Thyroid gland (tissue), 4 donors: ENCODE measurements around the gene GABPA. TPM values are rescaled to one million over a fixed set of nuclear protein-coding genes. Genes with fewer than 3 reads are reported as not detected.

Experiments used
- DNase-seq, 2 donors: peaks; one replicate each; pipeline ENCODE4 v3.0.0-alpha.2; 2019
- H3K27ac ChIP-seq, 3 donors: fragments of 200-600 bp; sonication (generic); 1 replicate in 2 of 3; 2 replicates in 1 of 3; pipeline ENCODE4 v1.5.1; 2016 to 2019; ENCODE audit warnings: mild to moderate bottlenecking in 1 of 3, moderate library complexity in 1 of 3
- H3K27me3 ChIP-seq: fragments of 200-600 bp; sonication (generic); one replicate; pipeline ENCODE4 v1.5.1; 2019
- H3K36me3 ChIP-seq, 2 donors: fragments of 200-600 bp; sonication (generic); one replicate each; pipeline ENCODE4 v1.5.1; 2016 to 2019
- H3K4me1 ChIP-seq, 2 donors: fragments of 200-600 bp; sonication (generic); one replicate each; pipeline ENCODE4 v1.5.1; 2017 to 2019
- H3K4me3 ChIP-seq, 3 donors: fragments of 200-600 bp; sonication (generic); replicated peaks in 1 of 3; 1 replicate in 2 of 3; 2 replicates in 1 of 3; pipeline ENCODE4 v1.5.1; 2016; ENCODE audit warnings: mild to moderate bottlenecking in 1 of 3
- H3K9me3 ChIP-seq: fragments of 200-600 bp; sonication (generic); one replicate; pipeline ENCODE4 v1.5.1; 2017
- CTCF ChIP-seq, 6 experiments: fragments of 200-600 bp in 3 of 6; fragments of 450-650 bp in 3 of 6; sonication (generic) in 3 of 6; IDR thresholded peaks; one replicate each; pipeline ENCODE4 v1.5.1; 2016 to 2019; ENCODE audit warnings: antibody characterized with exemption in 6 of 6, mild to moderate bottlenecking in 2 of 6, inconsistent platforms in 1 of 6, moderate library complexity in 1 of 6
- POLR2A ChIP-seq, 2 donors: fragments of 450-650 bp; IDR thresholded peaks; one replicate each; pipeline ENCODE4 v1.6.1; 2017; ENCODE audit warnings: antibody characterized with exemption in 2 of 2, mild to moderate bottlenecking in 2 of 2, moderate library complexity in 1 of 2
- WGBS, 2 donors: methylation state at CpG; one replicate each; pipeline ENCODE4 v1.1.5; 2017; 5-methylcytosine and 5-hydroxymethylcytosine counted together
- intact Hi-C: fragments of 100-400 bp; cut with DNase I; formaldehyde crosslinking; loops from one replicate; pipeline ENCODE4 v1.15.1; 2023
- total RNA-seq, 4 donors: library from RNA; depleted of rRNA; stranded (reverse); fragments of >200 nt; gene quantifications; one replicate each; pipeline ENCODE4 v1.2.3, GENCODE V29; 2016

GABPA gene
- total RNA-seq, 4 donors from 2014 or later, result 37.3 to 39.8 (median 38.4) TPM

DNA sequence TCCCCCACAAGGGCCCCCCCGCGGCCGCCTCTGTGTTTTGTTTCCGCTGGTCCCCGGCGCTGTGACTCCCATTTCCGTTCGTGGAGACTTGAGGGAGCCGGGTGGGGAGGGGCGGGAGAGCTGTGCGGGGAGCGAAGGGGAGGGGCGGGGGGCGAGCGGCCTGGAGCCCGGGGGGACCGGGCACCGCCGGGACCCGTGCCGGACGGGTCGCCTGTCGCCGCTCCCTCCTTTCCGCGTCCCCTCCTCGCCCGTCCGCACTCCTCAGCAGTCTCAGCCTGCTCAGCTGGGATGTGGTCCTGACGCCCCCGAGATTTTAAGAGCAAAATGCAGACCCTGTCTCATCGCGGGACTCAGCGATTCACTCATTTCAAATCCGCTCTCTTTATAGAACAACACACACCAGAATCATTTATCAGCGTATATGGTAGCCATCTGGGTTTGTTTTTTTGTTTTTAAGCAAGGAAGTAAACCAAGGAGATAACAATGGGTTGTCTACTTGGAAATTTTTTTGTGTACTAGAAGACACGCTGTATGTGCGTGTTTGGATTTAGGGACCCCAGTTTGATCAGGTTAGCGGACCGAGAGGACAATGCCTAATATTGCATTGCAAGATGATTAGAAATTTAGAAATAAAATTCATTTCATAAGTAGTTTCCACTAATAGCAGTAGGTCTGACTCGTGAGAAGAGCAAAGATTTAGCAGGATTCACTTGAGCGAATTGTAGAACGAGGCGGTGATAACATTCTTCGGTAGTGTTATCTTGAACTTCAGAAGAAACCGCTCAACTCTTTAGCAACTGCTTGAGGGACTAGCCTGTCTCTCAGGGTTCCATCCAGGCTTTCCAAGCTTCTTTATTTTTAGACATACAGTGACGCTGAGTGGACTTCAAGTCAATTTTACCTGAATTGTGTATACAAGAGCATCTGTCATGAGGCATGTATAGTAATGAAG lies 1.1 kb downstream of the GABPA start:
- Histone ChIP-seq H3K9me3 (no peaks in the 10 kb centered on the region), H3K27ac (peak overlapping the region; percentile 93 to 99 (median 98)), H3K36me3 (no peaks in the 10 kb centered on the region), H3K27me3 (no peaks in the 10 kb centered on the region), H3K4me1 (peaks cover 14 to 25% of the 10 kb centered on the region in 2 donors), H3K4me3 (peak overlapping the region; percentile 57 to 93 (median 90))
- peak; percentile 88 to 89 for DNase-seq
- 1 to 2% methylated on average over 25 to 29 of the region's 48 CpGs for WGBS, 2 donors
- TF ChIP-seq CTCF (IDR thresholded peaks at IDR 0.05) (no peak), POLR2A (IDR thresholded peaks at IDR 0.05) (no peak)
- intact Hi-C loops, result no loop called here

DNA sequence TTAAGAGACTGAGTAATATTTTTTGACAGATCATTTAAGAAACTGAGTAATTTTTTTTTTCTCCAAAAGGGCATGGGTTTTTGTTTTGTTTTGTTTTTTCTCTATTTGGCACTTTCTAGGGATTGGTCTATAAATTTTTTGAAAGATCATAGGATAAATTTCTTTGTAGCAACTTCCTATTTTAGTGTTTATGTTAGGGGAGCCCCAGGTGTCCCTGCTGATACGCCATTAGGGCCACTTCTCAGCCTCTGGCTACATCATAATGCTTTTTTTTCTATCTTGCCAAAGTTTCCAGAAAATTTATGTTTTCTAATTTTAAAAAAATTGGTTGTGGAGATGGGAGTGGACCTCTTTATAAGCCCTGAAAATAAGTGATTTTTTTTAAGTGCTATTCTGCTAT lies 2.6 kb downstream of the GABPA start:
- DNase-seq, result no peak
- Histone ChIP-seq H3K9me3 (no peaks in the 10 kb centered on the region), H3K27ac (no peak overlapping the region), H3K36me3 (no peaks in the 10 kb centered on the region), H3K4me3 (no peak overlapping the region), H3K4me1 (peaks cover 12 to 17% of the 10 kb centered on the region in 2 donors), H3K27me3 (no peaks in the 10 kb centered on the region)
- 84 to 85% methylated on average over 1 of the region's 1 CpG for WGBS, 2 donors
- no peak for TF ChIP-seq CTCF (IDR thresholded peaks at IDR 0.05)
- no peak for TF ChIP-seq POLR2A (IDR thresholded peaks at IDR 0.05)
- intact Hi-C loops, result no loop called here

DNA sequence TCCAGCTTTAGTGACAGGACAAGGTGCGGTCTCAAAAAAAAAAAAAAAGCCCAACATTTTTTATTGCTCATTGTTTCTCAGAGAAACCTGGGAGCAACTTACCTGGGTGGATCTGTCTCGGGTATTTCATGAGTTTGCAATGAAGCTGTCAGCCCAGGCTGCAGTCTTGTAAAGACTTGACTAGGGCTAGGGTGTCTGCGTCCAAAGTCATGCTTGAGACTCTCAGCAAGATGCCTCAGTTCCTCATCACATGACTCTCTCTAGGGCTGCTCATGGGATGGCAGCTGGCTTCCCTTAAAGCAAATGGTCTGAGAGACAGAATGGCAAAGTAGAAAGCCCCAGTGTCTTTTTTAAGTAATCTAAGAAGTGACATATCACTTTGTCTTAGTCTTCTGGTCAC lies 8.1 kb downstream of the GABPA start:
- intact Hi-C loops, result no loop called here
- H3K4me1 ChIP-seq, result peaks cover 0 to 3% of the 10 kb centered on the region in 2 donors
- no peaks in the 10 kb centered on the region for H3K9me3 ChIP-seq
- no peaks in the 10 kb centered on the region for H3K27me3 ChIP-seq
- 96% methylated on average over 3 of the region's 3 CpGs for WGBS, 2 donors
- H3K36me3 ChIP-seq, result peaks cover 0 to 4% of the 10 kb centered on the region in 2 donors
- no peak overlapping the region for H3K4me3 ChIP-seq
- H3K27ac ChIP-seq, result no peak overlapping the region
- no peak for DNase-seq
- TF ChIP-seq CTCF (IDR thresholded peaks at IDR 0.05) (no peak), POLR2A (IDR thresholded peaks at IDR 0.05) (no peak)

GRCh38 chr21:25744854-25745253 lies 10.1 kb downstream of the GABPA start:
- no peak overlapping the region for H3K27ac ChIP-seq
- 96 to 100% methylated on average over 2 of the region's 2 CpGs for WGBS, 2 donors
- H3K27me3 ChIP-seq, result no peaks in the 10 kb centered on the region
- no peaks in the 10 kb centered on the region for H3K9me3 ChIP-seq
- no peak for DNase-seq
- TF ChIP-seq CTCF (IDR thresholded peaks at IDR 0.05), result no peak
- no peak for TF ChIP-seq POLR2A (IDR thresholded peaks at IDR 0.05)
- H3K36me3 ChIP-seq, result peaks cover 0 to 10% of the 10 kb centered on the region in 2 donors
- intact Hi-C loops, result no loop called here
- no peak overlapping the region for H3K4me3 ChIP-seq
- peaks cover 0 to 3% of the 10 kb centered on the region in 2 donors for H3K4me1 ChIP-seq

DNA sequence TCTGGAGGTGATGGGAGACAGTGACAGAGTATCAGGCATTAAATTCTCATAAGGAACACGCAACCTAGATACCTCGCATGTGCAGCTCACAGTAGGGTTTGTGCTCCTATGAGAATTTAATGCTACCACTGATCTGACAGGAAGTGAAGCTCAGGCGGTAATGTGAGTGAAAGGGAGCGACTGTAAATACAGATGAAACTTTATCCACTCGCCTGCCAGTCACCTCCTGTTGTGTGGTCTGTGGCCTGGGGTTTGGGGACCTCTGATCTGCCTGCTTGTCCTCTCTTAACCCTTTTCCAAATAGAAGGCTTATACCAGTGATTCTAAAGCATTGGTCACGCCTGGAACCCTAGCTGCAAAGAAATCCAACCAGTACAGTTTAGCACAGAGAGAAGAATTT lies 15.3 kb downstream of the GABPA start:
- intact Hi-C loops, result no loop called here
- Histone ChIP-seq H3K27ac (no peak overlapping the region), H3K4me1 (no peaks in the 10 kb centered on the region), H3K36me3 (peaks cover 10 to 13% of the 10 kb centered on the region in 2 donors), H3K27me3 (no peaks in the 10 kb centered on the region), H3K4me3 (no peak overlapping the region), H3K9me3 (no peaks in the 10 kb centered on the region)
- no peak for TF ChIP-seq CTCF (IDR thresholded peaks at IDR 0.05)
- no peak for TF ChIP-seq POLR2A (IDR thresholded peaks at IDR 0.05)
- no peak for DNase-seq
- 91% methylated on average over 6 of the region's 6 CpGs for WGBS, 2 donors
